ENCODE data around the gene LRRC4C.

LRRC4C gene

DNA sequence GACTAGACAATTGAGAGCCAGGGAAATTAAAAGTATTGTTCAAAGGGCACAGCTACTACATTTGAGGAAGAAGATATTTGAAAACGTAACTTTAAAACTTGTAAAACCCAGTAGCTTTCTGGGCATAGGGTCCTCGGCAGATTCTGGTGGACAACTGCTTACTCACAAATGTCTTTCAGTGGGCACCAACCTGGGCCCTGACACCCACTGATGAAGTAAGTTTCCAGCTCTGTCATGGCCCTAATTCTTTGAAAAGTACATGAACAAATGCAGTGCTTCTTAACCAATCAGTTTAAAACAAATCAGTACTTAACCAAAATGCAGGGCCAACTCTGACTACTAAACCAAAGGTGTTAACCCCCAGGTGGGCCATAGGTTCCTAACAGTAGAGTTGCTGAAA lies 1170.1 kb downstream of the LRRC4C start:
- CTCF ChIA-PET, result no interaction called here
- no peak for DNase-seq (ENCODE audit: low spot score)
- TF ChIP-seq, protein P1, sequence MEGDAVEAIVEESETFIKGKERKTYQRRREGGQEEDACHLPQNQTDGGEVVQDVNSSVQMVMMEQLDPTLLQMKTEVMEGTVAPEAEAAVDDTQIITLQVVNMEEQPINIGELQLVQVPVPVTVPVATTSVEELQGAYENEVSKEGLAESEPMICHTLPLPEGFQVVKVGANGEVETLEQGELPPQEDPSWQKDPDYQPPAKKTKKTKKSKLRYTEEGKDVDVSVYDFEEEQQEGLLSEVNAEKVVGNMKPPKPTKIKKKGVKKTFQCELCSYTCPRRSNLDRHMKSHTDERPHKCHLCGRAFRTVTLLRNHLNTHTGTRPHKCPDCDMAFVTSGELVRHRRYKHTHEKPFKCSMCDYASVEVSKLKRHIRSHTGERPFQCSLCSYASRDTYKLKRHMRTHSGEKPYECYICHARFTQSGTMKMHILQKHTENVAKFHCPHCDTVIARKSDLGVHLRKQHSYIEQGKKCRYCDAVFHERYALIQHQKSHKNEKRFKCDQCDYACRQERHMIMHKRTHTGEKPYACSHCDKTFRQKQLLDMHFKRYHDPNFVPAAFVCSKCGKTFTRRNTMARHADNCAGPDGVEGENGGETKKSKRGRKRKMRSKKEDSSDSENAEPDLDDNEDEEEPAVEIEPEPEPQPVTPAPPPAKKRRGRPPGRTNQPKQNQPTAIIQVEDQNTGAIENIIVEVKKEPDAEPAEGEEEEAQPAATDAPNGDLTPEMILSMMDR (conservative IDR thresholded peaks at IDR 0.05; ENCODE audit: low read depth), result no peak
- no peak overlapping the region for H3K27ac ChIP-seq
- POLR2A ChIA-PET (ENCODE audit: low non-redundant PET), result no interaction called here

DNA sequence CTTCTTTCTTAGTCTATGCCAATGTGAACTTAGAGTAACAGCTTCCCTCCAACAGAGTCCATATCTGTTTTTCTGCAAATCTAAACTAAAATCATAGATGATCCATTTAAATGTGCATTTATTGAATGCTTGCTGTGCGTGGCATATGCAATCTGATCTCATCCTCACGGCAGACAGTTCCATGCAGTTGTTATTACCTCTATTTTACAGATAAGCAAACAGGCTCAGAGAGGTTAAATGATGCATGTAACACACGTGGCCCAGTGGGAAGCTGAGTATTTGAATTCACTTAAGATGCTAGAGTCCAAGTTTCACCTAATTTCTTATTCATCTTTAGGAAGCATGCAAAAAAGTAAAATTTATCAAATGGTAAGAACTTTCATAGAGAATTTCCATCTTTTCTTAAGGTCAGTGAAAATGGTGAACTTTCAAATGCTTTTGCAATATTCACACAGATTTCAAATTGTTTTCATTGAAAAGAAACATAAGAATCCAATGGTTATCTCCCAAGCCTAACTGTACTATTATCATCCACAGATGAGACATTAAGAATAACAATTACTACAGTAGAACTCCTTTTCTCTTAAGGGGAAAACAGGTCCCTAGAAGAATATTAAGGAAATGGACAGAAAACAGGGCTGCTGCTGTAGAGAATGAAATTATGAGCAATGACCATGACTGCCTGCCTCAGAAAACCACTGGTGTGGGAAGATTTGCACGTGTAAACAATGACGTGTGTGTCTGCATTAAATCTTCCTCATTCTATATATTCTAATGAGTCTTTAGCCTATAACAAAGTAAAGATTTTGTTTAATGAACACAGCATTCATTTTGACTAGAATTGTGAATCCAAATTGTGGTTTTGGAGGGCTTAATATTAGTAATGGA lies 1171.3 kb downstream of the LRRC4C start:
- no peak for DNase-seq (ENCODE audit: low spot score)
- TF ChIP-seq, protein P1 (conservative IDR thresholded peaks at IDR 0.05; ENCODE audit: low read depth), result no peak
- ChIA-PET CTCF (no interaction called here), POLR2A (ENCODE audit: low non-redundant PET) (no interaction called here)
- no peak overlapping the region for H3K27ac ChIP-seq

DNA sequence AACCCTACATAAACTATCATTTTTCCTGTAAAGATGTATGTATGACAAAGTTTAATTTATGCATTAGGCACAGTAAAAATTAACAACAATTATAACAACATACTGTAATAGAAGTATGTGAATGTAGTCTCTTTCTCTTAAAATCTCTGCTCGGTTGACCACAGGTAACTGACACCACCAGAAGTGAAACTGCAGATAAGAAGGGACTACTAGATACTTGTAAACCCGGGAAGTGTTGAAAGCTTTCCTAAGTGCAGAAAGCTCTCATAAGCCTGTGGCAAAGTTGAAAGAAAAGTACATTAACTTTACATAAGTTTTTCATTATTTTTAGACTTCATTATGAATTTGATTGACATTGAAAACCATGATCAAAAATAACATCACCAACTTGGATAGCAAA lies 1173.3 kb downstream of the LRRC4C start:
- DNase-seq (ENCODE audit: low spot score), result no peak
- CTCF ChIA-PET, result no interaction called here
- TF ChIP-seq, protein P1 (conservative IDR thresholded peaks at IDR 0.05; ENCODE audit: low read depth), result no peak
- POLR2A ChIA-PET (ENCODE audit: low non-redundant PET), result no interaction called here
- no peak overlapping the region for H3K27ac ChIP-seq

DNA sequence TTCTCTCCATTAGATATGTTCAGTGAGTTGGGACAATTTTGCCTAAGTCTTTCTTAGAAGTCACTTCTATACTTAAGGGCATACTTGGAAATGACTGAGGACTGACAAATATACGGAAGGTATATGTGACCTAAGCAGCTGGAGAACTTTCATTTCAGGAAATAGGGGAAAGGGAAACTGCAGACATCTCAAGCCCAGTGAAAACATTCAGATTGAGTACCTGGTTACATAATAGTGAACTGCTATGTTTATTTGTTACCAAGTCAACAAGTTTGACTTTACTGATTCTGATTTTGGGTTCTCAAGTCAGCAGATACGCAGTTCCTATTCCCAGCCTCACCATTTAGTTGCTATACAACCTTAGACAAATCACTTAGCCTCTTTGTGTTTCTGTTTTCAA lies 1173.9 kb downstream of the LRRC4C start:
- TF ChIP-seq, protein P1 (conservative IDR thresholded peaks at IDR 0.05; ENCODE audit: low read depth), result no peak
- CTCF ChIA-PET, result no interaction called here
- DNase-seq (ENCODE audit: low spot score), result no peak
- no peak overlapping the region for H3K27ac ChIP-seq
- POLR2A ChIA-PET (ENCODE audit: low non-redundant PET), result no interaction called here

DNA sequence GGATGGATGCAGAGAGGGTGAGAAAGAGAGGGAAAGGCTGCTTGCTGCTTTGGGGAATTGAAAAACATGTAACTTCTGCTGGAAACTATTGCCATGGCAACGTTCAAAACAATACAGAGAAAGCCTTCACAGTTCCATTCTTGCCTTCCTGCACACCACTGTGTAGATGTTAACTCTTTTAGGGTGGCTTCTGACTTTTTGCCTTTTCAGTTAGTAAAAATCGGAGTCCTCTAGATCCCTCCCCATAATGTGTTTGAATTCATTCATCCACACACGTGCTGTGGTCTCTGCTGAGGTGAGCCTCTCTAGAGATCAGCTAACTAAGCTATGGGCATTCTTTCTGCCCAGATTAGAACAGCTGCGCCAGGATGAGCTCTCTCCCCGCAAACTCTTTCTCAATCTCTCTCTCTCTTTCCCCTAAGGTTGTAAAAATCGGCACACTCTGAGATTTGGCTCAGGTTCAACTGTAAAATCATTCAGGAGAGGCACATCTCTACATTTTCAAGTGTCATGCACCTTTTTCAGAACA lies 1178.3 kb downstream of the LRRC4C start:
- no peak overlapping the region for H3K27ac ChIP-seq
- ChIA-PET CTCF (no interaction called here), POLR2A (ENCODE audit: low non-redundant PET) (no interaction called here)
- DNase-seq (ENCODE audit: low spot score), result no peak
- TF ChIP-seq, protein P1 (conservative IDR thresholded peaks at IDR 0.05; ENCODE audit: low read depth), result no peak

DNA sequence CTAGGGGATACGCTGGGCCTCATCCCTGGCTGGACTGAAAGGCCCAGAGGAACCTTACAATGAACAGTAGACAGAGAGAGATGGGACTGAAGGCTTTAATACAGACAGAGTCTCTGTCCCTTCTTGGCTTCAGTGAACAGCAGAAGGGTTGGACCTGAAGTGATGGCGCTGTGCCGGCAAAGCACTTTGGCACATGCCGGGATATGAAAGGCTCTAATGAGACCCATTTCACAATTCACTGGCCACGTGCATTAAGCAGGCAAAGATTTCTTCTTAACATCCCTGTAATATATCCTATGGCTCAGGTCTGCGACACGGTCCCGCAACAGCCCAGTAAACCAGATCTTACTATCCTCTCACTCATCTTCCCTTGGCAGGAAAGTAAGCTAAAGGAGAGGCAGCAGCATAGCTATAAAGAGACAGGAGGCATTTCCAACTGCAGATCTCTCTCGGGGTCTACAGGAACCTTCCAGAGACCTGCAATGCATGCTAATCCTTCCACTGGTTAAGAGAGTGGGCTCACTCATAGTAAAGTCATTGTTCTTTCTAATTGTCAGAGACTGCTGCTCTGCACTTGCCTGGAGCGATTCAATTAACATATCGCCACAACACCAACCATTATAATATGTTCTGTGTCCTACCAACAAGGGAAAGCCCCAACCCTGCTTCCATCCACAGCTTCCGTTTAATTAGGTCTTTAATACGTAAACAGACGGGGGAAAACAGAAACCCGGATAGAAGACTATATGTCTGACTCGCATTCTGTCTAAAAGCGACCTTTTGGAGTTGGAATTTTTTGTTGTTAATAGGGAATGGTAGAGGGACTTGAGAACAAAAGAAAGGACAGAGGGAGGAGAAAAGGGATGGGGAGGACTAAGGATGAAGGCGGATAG lies 1179.0 kb downstream of the LRRC4C start:
- no peak for DNase-seq (ENCODE audit: low spot score)
- ChIA-PET CTCF (no interaction called here), POLR2A (ENCODE audit: low non-redundant PET) (no interaction called here)
- TF ChIP-seq, protein P1 (conservative IDR thresholded peaks at IDR 0.05; ENCODE audit: low read depth), result no peak
- H3K27ac ChIP-seq, result no peak overlapping the region
